Activated CD4-positive, alpha-beta T cell treated with anti-CD3 and anti-CD28 coated beads, Interleukin-2, amount 50 U/mL, for 1 hour (primary cell): Measurements from ENCODE around the gene SMPD4.
A peak's percentile ranks its signal among the peaks of the same experiment; 100 is the strongest.
"Not testable (repeated sequence)": the region's sequence is repeated elsewhere in the genome, so short reads cannot be mapped to it uniquely, and the experiment has no call there.

Experiments used
- DNase-seq: peaks from one replicate; pipeline ENCODE4 v3.0.0-alpha.2; 2020

The SMPD4 gene

DNA sequence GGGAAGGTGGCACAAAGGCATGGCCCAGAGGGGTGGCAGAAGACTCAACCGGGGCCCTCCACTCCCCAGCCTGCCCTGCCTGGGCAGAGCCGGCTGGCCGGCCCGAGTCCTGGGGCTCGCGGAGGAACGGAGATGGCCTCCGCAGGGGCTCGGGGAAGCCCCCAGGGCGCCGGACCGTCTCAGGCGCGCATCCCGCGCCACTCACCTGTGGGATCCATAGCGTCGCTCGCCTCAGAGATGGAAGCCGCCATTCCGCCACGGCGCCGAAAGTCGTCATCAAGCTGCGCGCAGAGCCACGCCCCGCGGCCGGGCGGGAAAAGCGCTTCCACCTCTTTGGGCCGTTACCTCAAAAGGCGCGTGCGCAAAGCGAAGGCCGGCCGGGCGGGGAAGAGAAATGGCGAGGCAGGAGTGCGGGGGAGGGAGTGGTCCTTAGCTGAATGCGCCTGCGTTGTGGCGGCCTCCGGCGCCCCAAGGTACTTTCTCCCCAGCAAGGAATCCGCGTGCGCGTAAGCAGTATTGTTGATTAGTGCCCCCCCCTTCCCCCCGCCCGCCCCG is at the start of gene SMPD4:
Gene SMPD4 (minus strand): TSS at position 278 of the 555 bp plus-strand sequence. CDS start 5,010 bp downstream, outside the sequence.
- peak; percentile 98 for DNase-seq

DNA sequence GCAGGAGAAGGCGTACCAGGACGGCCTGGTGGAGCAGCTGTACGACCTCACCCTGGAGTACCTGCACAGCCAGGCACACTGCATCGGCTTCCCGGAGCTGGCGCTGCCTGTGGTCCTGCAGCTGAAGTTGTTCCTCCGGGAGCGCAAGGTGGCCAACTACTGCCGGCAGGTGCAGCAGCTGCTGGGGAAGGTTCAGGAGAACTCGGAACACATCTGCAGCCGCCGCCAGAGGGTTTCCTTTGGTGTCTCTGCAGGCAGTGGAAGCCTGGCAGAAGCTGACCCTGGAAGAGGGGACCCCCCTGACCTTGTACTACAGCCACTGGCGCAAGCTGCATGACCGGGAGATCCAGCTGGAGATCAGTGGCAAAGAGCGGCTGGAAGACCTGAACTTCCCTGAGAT is 49.5 kb upstream of the SMPD4 start:
- DNase-seq = not testable (repeated sequence)

GRCh38 chr2:130230376-130230775 is 49.0 kb upstream of the SMPD4 start:
- DNase-seq = not testable (repeated sequence)

DNA sequence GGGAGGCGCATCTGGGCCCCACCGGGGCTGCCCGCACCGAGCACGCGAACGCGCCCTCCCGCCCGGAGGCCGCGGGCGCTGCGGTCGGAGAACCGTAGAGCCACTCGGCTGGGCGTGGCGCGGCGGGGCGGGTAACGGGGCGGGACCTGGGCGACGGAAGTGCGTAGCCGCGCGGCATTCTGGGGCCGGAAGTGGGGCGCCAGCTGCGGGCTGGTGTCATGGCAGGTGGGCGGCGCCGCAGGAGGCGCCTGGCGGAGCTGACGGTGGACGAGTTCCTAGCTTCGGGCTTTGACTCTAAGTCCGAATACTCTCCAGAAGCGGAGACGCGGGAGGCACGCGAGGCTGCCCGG is 47.7 kb upstream of the SMPD4 start:
- DNase-seq = peak; percentile 17

GRCh38 chr2:130228467-130229160 is 47.2 kb upstream of the SMPD4 start:
- DNase-seq = not testable (repeated sequence)

GRCh38 chr2:130228005-130228404 is 46.6 kb upstream of the SMPD4 start:
- DNase-seq = not testable (repeated sequence)

DNA sequence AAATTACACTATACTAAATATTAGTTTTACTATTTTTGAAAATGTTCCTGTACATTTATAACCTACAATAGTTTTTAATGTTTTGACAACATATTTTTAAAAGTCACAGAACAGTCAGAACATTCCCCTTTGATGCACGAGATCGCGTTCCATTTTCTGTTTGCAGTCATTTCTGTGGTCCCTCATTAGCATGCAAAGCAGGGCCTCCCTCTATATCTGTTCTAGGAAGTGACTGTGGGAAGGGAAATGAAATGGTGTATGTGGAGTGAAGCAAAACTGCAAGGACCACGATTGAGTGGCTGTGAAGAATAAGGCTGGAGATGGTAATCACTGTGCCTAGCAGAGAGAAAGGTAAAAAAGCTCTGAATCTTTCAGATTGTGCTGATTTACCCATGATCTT is 41.1 kb upstream of the SMPD4 start:
- DNase-seq = not testable (repeated sequence)

DNA sequence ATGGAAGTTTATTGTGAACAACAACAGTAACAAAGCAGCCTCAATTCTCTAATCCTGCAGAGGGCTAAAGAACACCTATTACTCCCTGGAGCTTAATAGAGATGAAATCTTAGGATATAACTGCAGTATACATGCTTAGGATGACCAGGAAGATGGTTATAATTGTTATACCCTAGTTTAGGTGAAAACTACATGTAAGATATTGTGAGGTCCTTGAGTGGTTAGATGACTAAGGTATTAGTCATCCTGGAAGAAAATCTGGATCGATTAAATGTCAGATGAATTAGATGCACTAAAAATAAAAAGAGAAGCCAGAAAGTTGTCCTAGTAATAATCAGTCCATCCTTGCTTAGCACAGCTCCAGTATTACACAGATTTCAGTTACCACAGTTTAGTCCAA is 39.1 kb upstream of the SMPD4 start:
- not testable (repeated sequence) for DNase-seq

DNA sequence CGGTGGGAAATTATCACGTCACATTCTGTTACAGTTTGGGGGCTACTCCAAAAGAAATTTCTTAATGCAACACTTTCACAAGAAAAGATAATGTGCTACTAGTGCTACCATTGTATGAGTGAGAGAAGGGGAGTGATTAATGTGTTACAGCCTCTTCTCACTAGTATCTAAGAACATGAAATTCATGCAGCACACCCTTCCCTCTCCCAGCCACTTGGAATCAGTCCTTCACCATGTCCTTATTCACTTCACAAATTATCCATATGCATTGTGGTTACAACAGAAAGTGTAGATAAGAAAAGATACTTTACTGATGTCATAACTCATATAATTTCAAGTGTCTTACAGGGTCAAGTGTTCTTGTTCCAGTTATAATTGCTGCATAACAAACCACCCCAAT is 37.7 kb upstream of the SMPD4 start:
- DNase-seq = not testable (repeated sequence)

- not testable (repeated sequence) for DNase-seq
Observed at GRCh38 chr2:130207051-130207450, 25.6 kb upstream of the SMPD4 start.

- DNase-seq = not testable (repeated sequence)
Observed at GRCh38 chr2:130203150-130203549, 21.7 kb upstream of the SMPD4 start.

GRCh38 chr2:130202518-130202917 is 21.1 kb upstream of the SMPD4 start:
- DNase-seq = not testable (repeated sequence)

GRCh38 chr2:130198343-130198742 is 16.9 kb upstream of the SMPD4 start, which contains the start of gene TUBA3E:
Gene TUBA3E, minus strand, starts transcription at chr2:130198439. Its CDS starts 79 bp downstream, at chr2:130198360.
- DNase-seq = no peak

- DNase-seq = not testable (repeated sequence)
Observed at GRCh38 chr2:130196052-130196451, 14.7 kb upstream of the SMPD4 start.

DNA sequence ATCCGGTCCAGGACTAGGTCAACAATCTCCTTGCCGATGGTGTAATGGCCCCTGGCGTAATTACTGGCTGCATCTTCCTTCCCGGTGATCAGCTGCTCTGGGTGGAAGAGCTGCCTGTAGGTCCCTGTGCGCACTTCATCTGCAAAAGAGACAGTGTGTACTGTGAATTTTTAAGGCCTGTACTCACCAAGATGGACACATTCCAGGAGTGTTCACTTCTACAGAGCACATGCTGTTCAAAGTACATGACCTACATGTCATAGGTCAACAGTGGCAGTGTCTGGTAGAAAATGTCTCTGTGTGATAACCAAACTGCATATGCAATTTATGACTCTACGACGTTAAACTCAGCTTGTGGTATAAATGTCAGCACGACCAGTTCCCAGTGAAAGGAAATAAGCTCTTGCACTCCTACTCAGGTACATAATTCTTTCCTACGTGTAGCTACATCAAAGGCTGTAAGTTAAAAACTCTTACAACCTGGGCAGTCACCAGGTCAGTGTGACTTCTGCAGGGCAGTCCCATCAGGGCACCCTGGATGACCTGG is 13.8 kb upstream of the SMPD4 start:
- DNase-seq = not testable (repeated sequence)

DNA sequence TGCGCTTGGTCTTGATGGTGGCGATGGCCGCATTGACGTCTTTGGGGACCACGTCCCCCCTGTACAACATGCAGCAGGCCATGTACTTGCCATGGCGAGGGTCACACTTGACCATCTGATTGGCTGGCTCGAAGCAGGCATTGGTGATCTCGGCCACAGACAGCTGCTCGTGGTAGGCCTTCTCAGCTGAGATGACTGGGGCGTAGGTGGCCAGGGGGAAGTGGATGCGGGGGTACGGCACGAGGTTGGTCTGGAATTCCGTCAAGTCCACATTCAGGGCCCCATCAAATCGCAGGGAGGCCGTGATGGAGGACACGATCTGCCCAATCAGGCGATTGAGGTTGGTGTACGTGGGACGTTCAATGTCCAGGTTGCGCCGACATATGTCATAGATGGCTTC is 12.4 kb upstream of the SMPD4 start:
- not testable (repeated sequence) for DNase-seq

DNA sequence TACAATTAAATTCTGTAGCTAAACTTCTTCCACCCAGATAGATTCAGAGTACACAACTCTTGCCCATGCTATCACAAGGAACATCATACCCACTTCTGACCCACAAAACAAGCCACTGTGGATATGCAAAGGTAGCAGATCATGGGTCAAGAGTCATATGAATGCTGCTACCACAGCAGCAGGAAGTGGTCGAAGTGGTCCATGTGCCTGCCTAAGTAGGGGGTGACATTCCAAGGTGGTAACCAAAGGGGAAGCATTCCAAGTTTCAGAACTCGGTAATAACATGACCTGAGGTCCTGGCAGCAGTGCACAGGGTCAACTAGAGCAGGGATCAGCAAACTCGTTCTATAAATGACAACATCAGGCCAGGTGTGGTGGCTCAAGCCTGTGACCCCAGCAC is 11.0 kb upstream of the SMPD4 start:
- DNase-seq = not testable (repeated sequence)

DNA sequence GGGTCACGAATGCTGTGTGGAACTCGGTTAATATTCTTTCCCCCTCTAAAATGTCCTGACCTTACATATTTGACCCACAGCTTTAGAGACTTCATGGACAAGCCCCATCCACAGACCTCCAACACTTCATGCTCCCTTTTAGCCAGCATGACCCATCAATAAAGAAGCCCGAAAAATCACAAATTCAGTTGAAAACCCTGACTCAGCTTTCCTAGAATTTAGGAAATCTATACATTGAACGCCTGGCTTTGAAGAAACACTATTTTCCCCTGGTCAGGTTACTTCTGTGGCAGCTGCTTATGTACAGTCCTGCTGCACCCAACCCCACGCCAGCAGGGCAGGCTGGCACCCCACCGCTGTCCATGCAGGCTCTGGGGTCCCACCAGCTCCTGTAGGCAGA is 9.9 kb upstream of the SMPD4 start:
- not testable (repeated sequence) for DNase-seq

DNA sequence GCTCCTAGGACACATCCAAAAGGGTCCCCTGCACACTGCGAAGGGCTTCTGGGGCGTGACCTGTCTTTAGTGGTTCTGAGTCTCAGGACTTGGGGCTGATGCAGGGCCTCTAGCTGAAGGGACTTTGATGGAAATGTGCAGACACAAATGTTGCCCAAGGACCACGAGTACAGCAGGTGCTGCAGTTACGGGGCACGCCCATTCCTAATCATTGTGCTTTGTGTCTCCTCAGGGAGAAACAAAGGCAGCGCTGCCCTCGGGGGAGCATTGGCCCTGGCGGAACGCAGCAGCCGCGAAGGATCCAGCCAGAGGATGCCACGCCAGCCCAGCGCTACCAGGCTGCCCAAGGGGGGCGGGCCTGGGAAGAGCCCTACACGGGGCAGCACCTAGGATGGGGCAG is 8.8 kb upstream of the SMPD4 start:
- DNase-seq = no peak

- DNase-seq = not testable (repeated sequence)
Observed at GRCh38 chr2:130188958-130189357, 7.6 kb upstream of the SMPD4 start.

DNA sequence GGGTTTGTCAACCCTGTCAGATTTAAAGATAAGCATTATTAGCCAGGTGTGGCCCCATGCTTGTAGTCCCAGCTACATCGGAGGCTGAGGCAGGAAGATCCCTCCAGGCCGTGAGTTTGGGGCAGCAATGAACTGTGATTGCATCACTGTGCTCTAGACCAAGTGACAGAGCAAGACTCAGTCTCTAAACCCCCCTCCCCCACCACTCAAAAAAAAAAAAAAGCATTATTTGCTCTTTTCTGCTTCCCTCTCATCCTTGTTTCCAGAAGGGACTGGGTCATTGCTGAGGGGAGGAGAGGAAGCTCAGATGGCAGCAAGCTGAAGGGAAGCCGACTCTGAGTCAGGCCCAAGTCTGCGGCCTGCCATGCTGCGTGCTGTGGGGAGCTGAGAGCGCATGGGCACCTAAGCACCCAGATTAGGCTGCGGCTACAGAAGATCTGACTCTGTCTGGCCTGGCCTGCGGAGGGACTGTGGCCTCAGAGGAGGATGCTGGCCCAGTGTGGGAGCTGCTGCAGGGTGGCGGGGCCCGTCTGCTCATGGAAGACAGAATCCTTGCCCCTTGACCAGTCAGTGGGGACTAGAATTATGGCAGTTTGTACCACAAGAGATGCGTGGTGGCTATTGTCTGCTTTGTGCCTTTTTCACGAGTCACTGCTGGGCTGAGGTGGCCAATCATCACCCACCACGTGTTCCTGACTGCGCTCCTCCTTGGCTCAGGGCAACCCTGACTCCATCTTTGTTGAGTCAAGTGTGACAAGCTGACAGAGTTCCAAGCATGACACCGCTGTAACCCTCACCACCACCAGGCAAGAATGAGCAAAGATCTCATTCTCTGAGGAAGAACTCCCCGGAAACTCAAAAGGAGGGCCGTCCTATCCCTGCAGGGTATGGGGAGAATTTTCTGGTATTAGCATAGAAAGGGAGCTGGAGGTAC is 6.7 kb upstream of the SMPD4 start:
- not testable (repeated sequence) for DNase-seq

- no peak for DNase-seq
Observed at GRCh38 chr2:130187268-130187667, 5.9 kb upstream of the SMPD4 start.

DNA sequence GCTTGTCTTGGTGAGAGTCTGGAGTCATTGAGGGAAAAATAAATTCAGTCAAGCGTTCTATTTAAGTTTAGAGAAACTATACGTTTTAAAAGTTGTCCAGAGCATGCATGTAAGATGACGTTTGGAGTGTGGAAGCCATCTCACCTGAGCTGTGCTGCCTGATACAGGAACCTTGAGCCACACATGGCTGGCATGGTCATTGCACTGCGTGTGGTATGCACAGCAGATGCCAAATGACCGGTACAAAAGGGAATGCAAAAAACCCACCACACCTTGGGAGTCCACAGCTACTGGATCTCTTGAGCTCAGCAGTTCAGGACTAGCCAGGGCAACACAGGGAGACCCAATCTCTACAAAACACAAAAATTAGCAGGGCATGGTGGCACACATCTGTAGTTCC is 5.0 kb upstream of the SMPD4 start:
- DNase-seq = no peak
